Right lobe of liver (tissue), 6 donors: Measurements from ENCODE around the gene DSCAM. TPM values are rescaled to one million over a fixed set of nuclear protein-coding genes. Genes with fewer than 3 reads are reported as not detected.

ENCODE experiments used
- ATAC-seq, 4 donors: fragments of 200-7000 bp; cut with Tn5 transposase; one replicate each; pipeline ENCODE4 v1.9.1; 2020; ENCODE audit warnings: mild to moderate bottlenecking in 4 of 4, moderate library complexity in 4 of 4
- DNase-seq, 3 donors: peaks; one replicate each; pipeline ENCODE4 v3.0.0-alpha.2; 2020
- H3K27ac ChIP-seq, 3 donors: fragments of 200-600 bp; one replicate each; pipeline ENCODE4 v1.8.0; 2022
- H3K27me3 ChIP-seq, 2 donors: fragments of 200-600 bp; one replicate each; pipeline ENCODE4 v1.8.0; 2022
- H3K36me3 ChIP-seq, 4 donors: fragments of 200-600 bp; sonication (generic) in 1 of 4; one replicate each; pipeline versions ENCODE4 v1.5.1 to v1.8.0; 2017 to 2022; ENCODE audit warnings: control low read depth in 1 of 4
- H3K4me1 ChIP-seq, 4 donors: fragments of 200-600 bp; sonication (generic) in 1 of 4; one replicate each; pipeline versions ENCODE4 v1.5.1 to v1.8.0; 2017 to 2022; ENCODE audit warnings: control low read depth in 1 of 4
- H3K4me3 ChIP-seq, 3 donors: fragments of 200-600 bp; one replicate each; pipeline ENCODE4 v1.8.0; 2022
- H3K9me3 ChIP-seq, 4 donors: fragments of 200-600 bp; sonication (generic) in 1 of 4; one replicate each; pipeline versions ENCODE4 v1.5.1 to v1.8.0; 2017 to 2022; ENCODE audit warnings: control low read depth in 1 of 4
- POLR2A ChIP-seq: fragments of 450-650 bp; IDR thresholded peaks from one replicate; pipeline ENCODE4 v1.6.1; 2017; ENCODE audit warnings: antibody characterized with exemption, mild to moderate bottlenecking
- WGBS: methylation state at CpG from one replicate; pipeline ENCODE4 v1.1.6; 2018; ENCODE audit warnings: low coverage, low lambda C conversion rate; ENCODE audit not compliant: insufficient coverage; ENCODE audit errors: missing lambda C conversion rate; 5-methylcytosine and 5-hydroxymethylcytosine counted together
- intact Hi-C, 2 donors: fragments of 100-400 bp; cut with DNase I; formaldehyde crosslinking; loops; one replicate each; pipeline versions ENCODE4 v1.11.2 to v1.14.1; 2022
- total RNA-seq, 6 experiments: library from RNA; depleted of rRNA in 2 of 6; stranded (reverse); fragments of >200 nt in 2 of 6; fragmentation: NEBNext Ultra II Directional in 3 of 6; extraction: Animal tissue kit (Norgen Biotek cat#: 25700) in 3 of 6; gene quantifications; one replicate each; pipeline versions ENCODE4 v1.1.0 to v1.2.4, GENCODE V29; 2016 to 2023
- TF ChIP-seq, protein P1 (sequence below), 4 donors: fragments of 200-600 bp in 3 of 4; fragments of 450-650 bp in 1 of 4; IDR thresholded peaks; one replicate each; pipeline versions ENCODE4 v1.5.1 to v1.8.0; 2016 to 2022; ENCODE audit warnings: antibody characterized with exemption in 4 of 4, mild to moderate bottlenecking in 2 of 4
- donor health status: DM: no; HTN: yes; CAD: no.
- donor health status: DM: no; HTN: no; CAD: no.
- donor health status: DM: no; HTN: no; CAD: no.
- donor health status: DM: no; HTN: yes; CAD: no.
- donor health status: DM: no; HTN: yes; CAD: no.

Gene DSCAM
- total RNA-seq, 6 experiments from 2014 or later: 0.04 to 0.16 (median 0.06) TPM; not detected in 2

DNA sequence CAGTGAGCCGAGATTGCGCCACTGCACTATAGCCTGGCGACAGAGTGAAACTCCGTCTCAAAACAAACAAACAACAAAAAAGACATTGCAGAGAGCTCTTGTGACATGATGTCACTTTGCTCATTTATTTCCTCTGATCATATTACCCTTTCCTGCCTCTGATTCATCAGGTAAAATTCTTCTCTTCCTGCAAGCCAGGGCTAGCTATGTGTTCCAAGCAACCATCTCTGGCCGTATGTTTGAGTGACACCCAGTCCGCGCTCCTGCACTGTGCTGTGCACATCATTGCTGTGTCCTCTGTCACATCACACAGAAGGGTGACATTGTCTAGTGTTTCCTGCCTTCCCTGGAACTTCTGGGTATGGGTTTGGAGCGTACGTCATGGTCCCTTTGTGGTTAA, 728.4 kb downstream of the DSCAM start:
- intact Hi-C loops: no loop called here
- Histone ChIP-seq H3K4me1 (no peaks in the 10 kb centered on the region), H3K27me3 (no peaks in the 10 kb centered on the region), H3K9me3 (no peaks in the 10 kb centered on the region), H3K27ac (no peak overlapping the region), H3K36me3 (no peaks in the 10 kb centered on the region), H3K4me3 (no peak overlapping the region)
- WGBS: 69% methylated on average over 7 of the region's 9 CpGs
- ATAC-seq (no peak), DNase-seq (no peak)
- no peak for TF ChIP-seq POLR2A
- TF ChIP-seq, protein P1, sequence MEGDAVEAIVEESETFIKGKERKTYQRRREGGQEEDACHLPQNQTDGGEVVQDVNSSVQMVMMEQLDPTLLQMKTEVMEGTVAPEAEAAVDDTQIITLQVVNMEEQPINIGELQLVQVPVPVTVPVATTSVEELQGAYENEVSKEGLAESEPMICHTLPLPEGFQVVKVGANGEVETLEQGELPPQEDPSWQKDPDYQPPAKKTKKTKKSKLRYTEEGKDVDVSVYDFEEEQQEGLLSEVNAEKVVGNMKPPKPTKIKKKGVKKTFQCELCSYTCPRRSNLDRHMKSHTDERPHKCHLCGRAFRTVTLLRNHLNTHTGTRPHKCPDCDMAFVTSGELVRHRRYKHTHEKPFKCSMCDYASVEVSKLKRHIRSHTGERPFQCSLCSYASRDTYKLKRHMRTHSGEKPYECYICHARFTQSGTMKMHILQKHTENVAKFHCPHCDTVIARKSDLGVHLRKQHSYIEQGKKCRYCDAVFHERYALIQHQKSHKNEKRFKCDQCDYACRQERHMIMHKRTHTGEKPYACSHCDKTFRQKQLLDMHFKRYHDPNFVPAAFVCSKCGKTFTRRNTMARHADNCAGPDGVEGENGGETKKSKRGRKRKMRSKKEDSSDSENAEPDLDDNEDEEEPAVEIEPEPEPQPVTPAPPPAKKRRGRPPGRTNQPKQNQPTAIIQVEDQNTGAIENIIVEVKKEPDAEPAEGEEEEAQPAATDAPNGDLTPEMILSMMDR (IDR thresholded peaks at IDR 0.05): no peak

DNA sequence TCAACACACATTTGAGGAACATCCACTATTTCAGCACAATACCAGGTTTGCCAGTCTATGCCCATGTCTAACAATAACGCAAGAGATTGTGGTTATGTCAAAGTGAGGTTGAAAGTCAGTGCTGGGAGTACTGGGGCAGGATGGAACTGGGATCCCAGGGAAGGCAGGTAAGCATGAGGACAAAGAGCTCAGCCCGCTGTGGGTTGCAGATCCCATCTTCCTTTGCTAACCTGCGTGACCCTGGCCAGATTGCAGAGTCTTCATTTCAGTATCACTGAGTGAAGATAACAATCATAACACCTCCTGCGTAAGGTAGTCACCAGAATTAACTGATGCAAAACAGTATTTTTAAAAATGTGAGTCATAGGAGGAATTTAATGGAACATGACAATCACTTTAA, 729.7 kb downstream of the DSCAM start:
- ATAC-seq (no peak), DNase-seq (no peak)
- TF ChIP-seq POLR2A: no peak
- TF ChIP-seq, protein P1 (IDR thresholded peaks at IDR 0.05): no peak
- Histone ChIP-seq H3K4me3 (no peak overlapping the region), H3K27me3 (no peaks in the 10 kb centered on the region), H3K4me1 (no peaks in the 10 kb centered on the region), H3K9me3 (no peaks in the 10 kb centered on the region), H3K36me3 (no peaks in the 10 kb centered on the region), H3K27ac (no peak overlapping the region)
- WGBS: 58% methylated on average over 4 of the region's 4 CpGs
- intact Hi-C loops: no loop called here

DNA sequence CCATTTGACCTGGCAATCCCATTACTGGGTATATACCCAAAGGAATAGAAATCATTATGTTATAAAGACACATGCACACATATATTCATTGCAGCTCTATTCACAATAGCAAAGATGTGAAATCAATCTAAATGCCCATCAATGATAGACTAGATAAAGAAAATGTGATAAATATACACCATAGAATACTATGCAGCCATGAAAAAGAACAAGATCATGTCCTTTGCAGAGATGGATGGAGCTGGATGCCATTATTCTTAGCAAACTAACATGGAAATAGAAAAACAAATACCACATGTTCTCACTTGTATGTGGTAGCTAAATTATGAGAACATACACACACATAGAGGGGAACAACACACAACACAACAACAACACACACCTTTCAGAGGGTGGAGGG, 731.2 kb downstream of the DSCAM start:
- intact Hi-C loops: no loop called here
- H3K9me3 ChIP-seq: no peaks in the 10 kb centered on the region
- H3K27ac ChIP-seq: no peak overlapping the region
- H3K4me1 ChIP-seq: no peaks in the 10 kb centered on the region
- H3K36me3 ChIP-seq: no peaks in the 10 kb centered on the region
- no peak overlapping the region for H3K4me3 ChIP-seq
- DNase-seq: no peak
- H3K27me3 ChIP-seq: no peaks in the 10 kb centered on the region
- no peak for TF ChIP-seq POLR2A
- TF ChIP-seq, protein P1 (IDR thresholded peaks at IDR 0.05): no peak
- ATAC-seq: no peak

DNA sequence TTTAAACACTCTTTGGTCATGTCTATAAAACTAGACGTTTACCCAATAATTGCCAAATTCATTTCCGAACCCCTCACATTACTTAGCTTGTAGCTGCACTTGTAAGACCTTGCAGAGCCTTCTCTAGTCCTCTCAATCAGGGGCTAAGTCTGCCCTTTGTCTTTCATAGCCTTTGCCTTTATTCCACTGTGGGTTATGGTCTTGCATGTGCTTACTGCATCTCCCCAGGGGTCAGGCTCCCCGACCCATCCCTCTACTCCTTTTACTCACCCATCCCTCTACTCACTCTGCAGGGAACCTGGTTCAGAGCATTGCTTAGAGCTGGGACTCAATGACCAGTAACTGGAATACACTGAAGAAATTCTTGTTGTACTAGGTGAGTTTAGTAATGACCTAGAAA, 744.3 kb downstream of the DSCAM start:
- DNase-seq: no peak
- intact Hi-C loops: no loop called here
- no peaks in the 10 kb centered on the region for H3K36me3 ChIP-seq
- no peaks in the 10 kb centered on the region for H3K4me1 ChIP-seq
- 42% methylated on average over 3 of the region's 3 CpGs for WGBS
- no peaks in the 10 kb centered on the region for H3K9me3 ChIP-seq
- TF ChIP-seq, protein P1 (IDR thresholded peaks at IDR 0.05): no peak
- TF ChIP-seq POLR2A: no peak
- peaks cover 0 to 3% of the 10 kb centered on the region in 2 donors for H3K27me3 ChIP-seq
- no peak for ATAC-seq
- H3K27ac ChIP-seq: no peak overlapping the region
- no peak overlapping the region for H3K4me3 ChIP-seq

DNA sequence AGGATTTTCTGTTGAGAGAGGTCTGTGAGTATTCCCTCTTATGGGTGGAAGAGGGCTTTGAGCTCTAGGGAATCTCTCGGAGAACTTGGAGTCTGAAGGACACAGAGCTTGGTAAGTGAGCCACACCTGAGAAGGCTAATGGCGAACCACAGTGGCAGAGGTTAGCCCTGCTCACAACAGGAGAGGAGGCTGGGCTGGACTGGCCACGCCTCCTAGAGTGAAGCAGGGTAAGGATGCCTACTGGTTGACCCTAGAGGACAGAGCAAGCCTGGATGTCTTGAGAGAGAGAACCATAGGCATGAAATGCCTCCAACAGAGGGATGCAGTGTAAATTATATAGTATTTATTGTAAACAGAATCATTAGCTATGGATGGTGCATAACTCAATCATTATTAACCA, 747.1 kb downstream of the DSCAM start:
- ATAC-seq (no peak), DNase-seq (no peak)
- H3K4me1 ChIP-seq: no peaks in the 10 kb centered on the region
- intact Hi-C loops: no loop called here
- no peak overlapping the region for H3K27ac ChIP-seq
- no peaks in the 10 kb centered on the region for H3K9me3 ChIP-seq
- H3K36me3 ChIP-seq: no peaks in the 10 kb centered on the region
- H3K27me3 ChIP-seq: peaks cover 0 to 3% of the 10 kb centered on the region in 2 donors
- TF ChIP-seq POLR2A: no peak
- TF ChIP-seq, protein P1 (IDR thresholded peaks at IDR 0.05): no peak
- WGBS: 44% methylated on average over 3 of the region's 3 CpGs
- no peak overlapping the region for H3K4me3 ChIP-seq
